Measurements from ENCODE around the gene SELENOV. TPM values are rescaled to one million over a fixed set of nuclear protein-coding genes. Genes with fewer than 3 reads are reported as not detected.

Gene SELENOV
- total and polyA plus RNA-seq, 9 of the 15 experiments (the other 6 are each of a cell fraction or from before 2014, with no cell fraction given) = 0.04 to 0.09 (median 0.06) TPM; not detected in 4

- TF ChIP-seq ASH1L (IDR thresholded peaks at IDR 0.05; ENCODE audit: borderline replicate concordance, low read depth, partially characterized antibody) = no peak
- no peak for TF ChIP-seq HNRNPL (IDR thresholded peaks at IDR 0.05; ENCODE audit: low read depth, low read length)
- no peak for TF ChIP-seq MCM3 (IDR thresholded peaks at IDR 0.05)
- TF ChIP-seq STAG1 (CRISPR knock-in tag; IDR thresholded peaks at IDR 0.05; ENCODE audit: borderline replicate concordance) = peak; percentile 63; the same call in 1 of the 2 replicates
- TF ChIP-seq MAFF (IDR thresholded peaks at IDR 0.05; ENCODE audit: low read length) = no peak
- no peak for TF ChIP-seq ZBTB43 (CRISPR knock-in tag; IDR thresholded peaks at IDR 0.05)
- TF ChIP-seq ZBED1 (IDR thresholded peaks at IDR 0.05) = no peak
- TF ChIP-seq ZBTB5 (IDR thresholded peaks at IDR 0.05) = no peak
- TF ChIP-seq ZNF140 (CRISPR knock-in tag; IDR thresholded peaks at IDR 0.05) = no peak
- no peak for TF ChIP-seq KAT8 (IDR thresholded peaks at IDR 0.05; ENCODE audit: low read depth)
- no peak for TF ChIP-seq PHF21A (IDR thresholded peaks at IDR 0.05; ENCODE audit: borderline replicate concordance, low read depth)
- no peak for TF ChIP-seq PREB (CRISPR knock-in tag; IDR thresholded peaks at IDR 0.05)
- no peak for TF ChIP-seq ZNF561 (CRISPR knock-in tag; conservative IDR thresholded peaks at IDR 0.05)
- no peak for TF ChIP-seq DLX4 (CRISPR knock-in tag; IDR thresholded peaks at IDR 0.05)
- no peak for TF ChIP-seq BRCA1 (IDR thresholded peaks at IDR 0.05)
- no peak for TF ChIP-seq BRCA1 (CRISPR knock-in tag; IDR thresholded peaks at IDR 0.05)
- TF ChIP-seq RCOR1 (IDR thresholded peaks at IDR 0.05; ENCODE audit: borderline replicate concordance in 1 of 2, low read depth in 2 of 2, low read length in 2 of 2) = peak in 1 of 2 experiments; percentile 15; a peak in 1 of 4 replicates
- no peak for TF ChIP-seq CREB3L1 (IDR thresholded peaks at IDR 0.05; ENCODE audit: borderline replicate concordance, low read depth)
- TF ChIP-seq, protein P1, sequence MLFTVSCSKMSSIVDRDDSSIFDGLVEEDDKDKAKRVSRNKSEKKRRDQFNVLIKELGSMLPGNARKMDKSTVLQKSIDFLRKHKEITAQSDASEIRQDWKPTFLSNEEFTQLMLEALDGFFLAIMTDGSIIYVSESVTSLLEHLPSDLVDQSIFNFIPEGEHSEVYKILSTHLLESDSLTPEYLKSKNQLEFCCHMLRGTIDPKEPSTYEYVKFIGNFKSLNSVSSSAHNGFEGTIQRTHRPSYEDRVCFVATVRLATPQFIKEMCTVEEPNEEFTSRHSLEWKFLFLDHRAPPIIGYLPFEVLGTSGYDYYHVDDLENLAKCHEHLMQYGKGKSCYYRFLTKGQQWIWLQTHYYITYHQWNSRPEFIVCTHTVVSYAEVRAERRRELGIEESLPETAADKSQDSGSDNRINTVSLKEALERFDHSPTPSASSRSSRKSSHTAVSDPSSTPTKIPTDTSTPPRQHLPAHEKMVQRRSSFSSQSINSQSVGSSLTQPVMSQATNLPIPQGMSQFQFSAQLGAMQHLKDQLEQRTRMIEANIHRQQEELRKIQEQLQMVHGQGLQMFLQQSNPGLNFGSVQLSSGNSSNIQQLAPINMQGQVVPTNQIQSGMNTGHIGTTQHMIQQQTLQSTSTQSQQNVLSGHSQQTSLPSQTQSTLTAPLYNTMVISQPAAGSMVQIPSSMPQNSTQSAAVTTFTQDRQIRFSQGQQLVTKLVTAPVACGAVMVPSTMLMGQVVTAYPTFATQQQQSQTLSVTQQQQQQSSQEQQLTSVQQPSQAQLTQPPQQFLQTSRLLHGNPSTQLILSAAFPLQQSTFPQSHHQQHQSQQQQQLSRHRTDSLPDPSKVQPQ (CRISPR knock-in tag; IDR thresholded peaks at IDR 0.05; ENCODE audit: borderline replicate concordance) = no peak
Observed at GRCh38 chr19:39532233-39533002, 17.5 kb downstream of the SELENOV start, which contains the start of gene EID2B (continued).

Measured in K562 (cell line).